HG03175 (cell line): ENCODE data around the gene LRRC15.

Experiments used
- ATAC-seq: cut with Tn5 transposase; IDR thresholded peaks from one replicate; pipeline ENCODE4 v1.9.1; 2021; ENCODE audit warnings: mild to moderate bottlenecking, moderate library complexity; ENCODE audit not compliant: unreplicated experiment

Gene LRRC15

GRCh38 chr3:194369522-194370279 lies at the start of gene LRRC15:
Gene LRRC15 (minus strand): TSS chr3:194369743. CDS start chr3:194361043, 8,700 bp downstream.
- no peak for ATAC-seq

- no peak for ATAC-seq
These were observed 49.1 kb upstream of the LRRC15 start for GRCh38 chr3:194418671-194419070.

GRCh38 chr3:194407423-194407822 lies 37.9 kb upstream of the LRRC15 start:
- no peak for ATAC-seq

- no peak for ATAC-seq
These were observed 36.2 kb upstream of the LRRC15 start for GRCh38 chr3:194405766-194406165.

GRCh38 chr3:194404365-194405140 lies 35.0 kb upstream of the LRRC15 start:
- no peak for ATAC-seq

- ATAC-seq: no peak
These were observed 32.4 kb upstream of the LRRC15 start for GRCh38 chr3:194401868-194402329.

GRCh38 chr3:194401346-194401745 lies 31.8 kb upstream of the LRRC15 start:
- ATAC-seq: no peak

GRCh38 chr3:194399874-194400411 lies 30.4 kb upstream of the LRRC15 start:
- no peak for ATAC-seq

GRCh38 chr3:194399166-194399565 lies 29.6 kb upstream of the LRRC15 start, which contains the start of gene GP5:
Gene GP5 (minus strand): TSS chr3:194399266. CDS start chr3:194398282, 984 bp downstream.
- ATAC-seq: no peak

GRCh38 chr3:194397757-194398312 lies 28.3 kb upstream of the LRRC15 start:
- ATAC-seq: no peak

GRCh38 chr3:194396859-194397756 lies 27.6 kb upstream of the LRRC15 start:
- ATAC-seq: peak; percentile 44

- no peak for ATAC-seq
These were observed 27.0 kb upstream of the LRRC15 start for GRCh38 chr3:194396539-194396858.

GRCh38 chr3:194395778-194396538 lies 26.4 kb upstream of the LRRC15 start:
- ATAC-seq: no peak

GRCh38 chr3:194395212-194395611 lies 25.7 kb upstream of the LRRC15 start:
- ATAC-seq: no peak

GRCh38 chr3:194392576-194392975 lies 23.0 kb upstream of the LRRC15 start:
- ATAC-seq: no peak

- no peak for ATAC-seq
These were observed 21.3 kb upstream of the LRRC15 start for GRCh38 chr3:194390835-194391234.

GRCh38 chr3:194389269-194389668 lies 19.7 kb upstream of the LRRC15 start:
- ATAC-seq: no peak

GRCh38 chr3:194387926-194388418 lies 18.4 kb upstream of the LRRC15 start:
- no peak for ATAC-seq

GRCh38 chr3:194387276-194387675 lies 17.7 kb upstream of the LRRC15 start:
- no peak for ATAC-seq

GRCh38 chr3:194386648-194387047 lies 17.1 kb upstream of the LRRC15 start:
- ATAC-seq: no peak
